ENCODE measurements around the gene AGR2. TPM values are rescaled to one million over a fixed set of nuclear protein-coding genes. Genes with fewer than 3 reads are reported as not detected.

The AGR2 gene
- total RNA-seq, 1 donor from 2014 or later: not detected

GRCh38 chr7:16805441-16805840 is 642 bp upstream of the AGR2 start:
- no peaks in the 10 kb centered on the region for H3K36me3 Mint-ChIP-seq (ENCODE audit: low read depth)
- TF ChIP-seq CTCF (conservative IDR thresholded peaks at IDR 0.05): no peak
- no peak for DNase-seq (ENCODE audit: low read depth, low spot score)
- H3K4me3 Mint-ChIP-seq: no peak overlapping the region
- no peaks in the 10 kb centered on the region for H3K27me3 Mint-ChIP-seq (ENCODE audit: low read depth)
- no peaks in the 10 kb centered on the region for H3K9me3 Mint-ChIP-seq
- no peak overlapping the region for H3K27ac Mint-ChIP-seq (ENCODE audit: unreplicated experiment)
- H3K4me1 Mint-ChIP-seq: no peaks in the 10 kb centered on the region

GRCh38 chr7:16803881-16804673 is 722 bp downstream of the AGR2 start:
- no peak overlapping the region for H3K27ac Mint-ChIP-seq (ENCODE audit: unreplicated experiment)
- H3K4me3 Mint-ChIP-seq: no peak overlapping the region
- no peaks in the 10 kb centered on the region for H3K36me3 Mint-ChIP-seq (ENCODE audit: low read depth)

GRCh38 chr7:16803125-16803524 is 1.7 kb downstream of the AGR2 start:
- Mint-ChIP-seq H3K36me3 (ENCODE audit: low read depth) (no peaks in the 10 kb centered on the region), H3K4me3 (no peak overlapping the region)

More at GRCh38 chr7:16803881-16804673, 722 bp downstream of the AGR2 start:
- Mint-ChIP-seq H3K9me3 (no peaks in the 10 kb centered on the region), H3K4me1 (no peaks in the 10 kb centered on the region), H3K27me3 (ENCODE audit: low read depth) (no peaks in the 10 kb centered on the region)
- TF ChIP-seq CTCF (conservative IDR thresholded peaks at IDR 0.05): no peak
- no peak for DNase-seq (ENCODE audit: low read depth, low spot score)

GRCh38 chr7:16801579-16801978 is 3.2 kb downstream of the AGR2 start:
- no peak for DNase-seq (ENCODE audit: low read depth, low spot score)
- H3K4me3 Mint-ChIP-seq: no peak overlapping the region
- H3K36me3 Mint-ChIP-seq (ENCODE audit: low read depth): no peaks in the 10 kb centered on the region
- no peaks in the 10 kb centered on the region for H3K9me3 Mint-ChIP-seq
- no peak for TF ChIP-seq CTCF (conservative IDR thresholded peaks at IDR 0.05)
- H3K27me3 Mint-ChIP-seq (ENCODE audit: low read depth): no peaks in the 10 kb centered on the region
- no peaks in the 10 kb centered on the region for H3K4me1 Mint-ChIP-seq
- H3K27ac Mint-ChIP-seq (ENCODE audit: unreplicated experiment): no peak overlapping the region

More at GRCh38 chr7:16803125-16803524, 1.7 kb downstream of the AGR2 start:
- Mint-ChIP-seq H3K27me3 (ENCODE audit: low read depth) (no peaks in the 10 kb centered on the region), H3K27ac (ENCODE audit: unreplicated experiment) (no peak overlapping the region), H3K4me1 (no peaks in the 10 kb centered on the region), H3K9me3 (no peaks in the 10 kb centered on the region)
- no peak for DNase-seq (ENCODE audit: low read depth, low spot score)
- TF ChIP-seq CTCF (conservative IDR thresholded peaks at IDR 0.05): no peak

GRCh38 chr7:16801111-16801542 is 3.7 kb downstream of the AGR2 start:
- DNase-seq (ENCODE audit: low read depth, low spot score): no peak
- H3K36me3 Mint-ChIP-seq (ENCODE audit: low read depth): no peaks in the 10 kb centered on the region
- no peak overlapping the region for H3K27ac Mint-ChIP-seq (ENCODE audit: unreplicated experiment)
- H3K9me3 Mint-ChIP-seq: no peaks in the 10 kb centered on the region
- H3K4me3 Mint-ChIP-seq: no peak overlapping the region
- peak; percentile 72 for TF ChIP-seq CTCF (conservative IDR thresholded peaks at IDR 0.05)
- H3K27me3 Mint-ChIP-seq (ENCODE audit: low read depth): no peaks in the 10 kb centered on the region
- no peaks in the 10 kb centered on the region for H3K4me1 Mint-ChIP-seq
